Hepatocyte (in vitro differentiated cells): ENCODE results near the gene IMMP2L. TPM values are rescaled to one million over a fixed set of nuclear protein-coding genes. Genes with fewer than 3 reads are reported as not detected.

ENCODE experiments used
- DNase-seq: peaks from one replicate; pipeline ENCODE4 v3.0.0-alpha.2; 2016; ENCODE audit warnings: low spot score
- H2AFZ ChIP-seq: fragments of 200-600 bp; sonication (generic); 2 replicates; pipeline ENCODE4 v1.6.0; 2016; ENCODE audit warnings: antibody characterized with exemption, mild to moderate bottlenecking
- H3K27ac ChIP-seq: fragments of 200-600 bp; sonication (generic); 2 replicates; pipeline ENCODE4 v1.5.1; 2016; ENCODE audit warnings: mild to moderate bottlenecking
- H3K27me3 ChIP-seq: fragments of 200-600 bp; sonication (generic); 2 replicates; pipeline ENCODE4 v1.6.1; 2016
- H3K36me3 ChIP-seq: fragments of 200-600 bp; sonication (generic); replicated peaks from 2 replicates; pipeline ENCODE4 v1.5.1; 2016; ENCODE audit warnings: low read depth; ENCODE audit not compliant: insufficient read depth
- H3K4me1 ChIP-seq: fragments of 200-600 bp; sonication (generic); 2 replicates; pipeline ENCODE4 v1.5.1; 2016; ENCODE audit warnings: mild to moderate bottlenecking, moderate library complexity; ENCODE audit not compliant: insufficient read depth
- H3K4me2 ChIP-seq: fragments of 200-600 bp; sonication (generic); 2 replicates; pipeline ENCODE4 v1.6.0; 2016
- H3K4me3 ChIP-seq: fragments of 200-600 bp; sonication (generic); 2 replicates; pipeline ENCODE4 v1.5.1; 2016; ENCODE audit warnings: mild to moderate bottlenecking
- H3K79me2 ChIP-seq: fragments of 200-600 bp; sonication (generic); 2 replicates; pipeline ENCODE4 v1.6.0; 2017; ENCODE audit warnings: mild to moderate bottlenecking
- H3K9me2 ChIP-seq: fragments of 200-600 bp; sonication (generic); replicated peaks from 2 replicates; pipeline ENCODE4 v1.6.0; 2017; ENCODE audit warnings: mild to moderate bottlenecking; ENCODE audit not compliant: insufficient read depth
- H3K9me3 ChIP-seq: fragments of 200-600 bp; sonication (generic); 2 replicates; pipeline ENCODE4 v1.5.1; 2016; ENCODE audit warnings: low read depth, mild to moderate bottlenecking
- H4K20me1 ChIP-seq: fragments of 200-600 bp; sonication (generic); 2 replicates; pipeline ENCODE4 v1.6.0; 2016; ENCODE audit warnings: mild to moderate bottlenecking; ENCODE audit not compliant: insufficient read depth, poor library complexity, severe bottlenecking
- EZH2 ChIP-seq: fragments of 200-600 bp; sonication (generic); IDR thresholded peaks from 2 replicates; pipeline ENCODE4 v1.6.1; 2016; ENCODE audit warnings: antibody characterized with exemption, mild to moderate bottlenecking, borderline replicate concordance
- EZH2phosphoT487 ChIP-seq: fragments of 200-600 bp; sonication (generic); IDR thresholded peaks from one replicate; pipeline ENCODE4 v1.6.1; 2018; ENCODE audit warnings: antibody characterized with exemption, mild to moderate bottlenecking, low read depth, moderate library complexity; ENCODE audit not compliant: unreplicated experiment, severe bottlenecking
- WGBS: methylation state at CpG from one replicate; pipeline ENCODE4 v1.1.6; 2016; ENCODE audit warnings: low lambda C conversion rate; ENCODE audit errors: missing lambda C conversion rate; 5-methylcytosine and 5-hydroxymethylcytosine counted together
- polyA plus RNA-seq: library from polyadenylated mRNA; unstranded; fragments of >200 nt; fragmentation: Nextera tagmentation; extraction: Ambion mirVana; gene quantifications from 2 replicates; pipeline ENCODE4 v1.2.1, GENCODE V29; 2016
- total RNA-seq: library from RNA; depleted of rRNA; stranded (reverse); fragments of >200 nt; gene quantifications from 2 replicates; pipeline ENCODE4 v1.2.3, GENCODE V29; 2014
- TF ChIP-seq, protein P1 (sequence below): fragments of 200-600 bp; sonication (generic); IDR thresholded peaks from 2 replicates; pipeline ENCODE4 v1.5.1; 2016; ENCODE audit warnings: antibody characterized with exemption, mild to moderate bottlenecking; ENCODE audit not compliant: poor library complexity

IMMP2L gene
- total and polyA plus RNA-seq, 2 experiments from 2014 or later: 13.3 to 17.6 TPM

- Histone ChIP-seq H3K4me2 (no peak overlapping the region), H3K9me3 (no peaks in the 10 kb centered on the region), H3K4me3 (no peak overlapping the region)
These were observed 402.9 kb downstream of the IMMP2L start for GRCh38 chr7:111159426-111159825.

DNA sequence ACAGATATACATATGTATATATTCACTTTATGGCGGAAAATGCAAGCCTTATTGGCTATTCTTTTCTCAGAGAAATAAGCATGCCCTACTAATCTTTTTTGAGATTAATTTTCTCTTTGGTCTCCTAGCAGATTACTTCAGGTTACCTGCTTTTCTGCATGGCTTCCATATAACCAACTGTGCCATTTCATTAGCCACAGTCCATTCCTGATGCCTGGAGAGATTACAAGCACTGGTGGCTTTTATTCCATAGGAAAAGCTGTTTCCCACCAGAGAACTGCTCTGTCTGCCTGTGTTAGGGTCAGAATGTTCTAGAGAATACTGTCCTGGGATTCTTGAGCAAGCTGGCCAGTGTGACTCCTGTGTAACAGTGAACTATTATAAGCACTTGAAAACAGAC lies 411.6 kb downstream of the IMMP2L start:
- H3K4me3 ChIP-seq: no peak overlapping the region
- DNase-seq: no peak
- H3K9me2 ChIP-seq: no peaks in the 10 kb centered on the region
- H3K27ac ChIP-seq: no peak overlapping the region
- H3K36me3 ChIP-seq: no peaks in the 10 kb centered on the region
- H4K20me1 ChIP-seq: no peaks in the 10 kb centered on the region
- TF ChIP-seq EZH2phosphoT487: no peak
- TF ChIP-seq EZH2: no peak
- TF ChIP-seq, protein P1, sequence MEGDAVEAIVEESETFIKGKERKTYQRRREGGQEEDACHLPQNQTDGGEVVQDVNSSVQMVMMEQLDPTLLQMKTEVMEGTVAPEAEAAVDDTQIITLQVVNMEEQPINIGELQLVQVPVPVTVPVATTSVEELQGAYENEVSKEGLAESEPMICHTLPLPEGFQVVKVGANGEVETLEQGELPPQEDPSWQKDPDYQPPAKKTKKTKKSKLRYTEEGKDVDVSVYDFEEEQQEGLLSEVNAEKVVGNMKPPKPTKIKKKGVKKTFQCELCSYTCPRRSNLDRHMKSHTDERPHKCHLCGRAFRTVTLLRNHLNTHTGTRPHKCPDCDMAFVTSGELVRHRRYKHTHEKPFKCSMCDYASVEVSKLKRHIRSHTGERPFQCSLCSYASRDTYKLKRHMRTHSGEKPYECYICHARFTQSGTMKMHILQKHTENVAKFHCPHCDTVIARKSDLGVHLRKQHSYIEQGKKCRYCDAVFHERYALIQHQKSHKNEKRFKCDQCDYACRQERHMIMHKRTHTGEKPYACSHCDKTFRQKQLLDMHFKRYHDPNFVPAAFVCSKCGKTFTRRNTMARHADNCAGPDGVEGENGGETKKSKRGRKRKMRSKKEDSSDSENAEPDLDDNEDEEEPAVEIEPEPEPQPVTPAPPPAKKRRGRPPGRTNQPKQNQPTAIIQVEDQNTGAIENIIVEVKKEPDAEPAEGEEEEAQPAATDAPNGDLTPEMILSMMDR: no peak
- WGBS: 100% methylated on average over 1 of the region's 1 CpG
- H2AFZ ChIP-seq: no peak overlapping the region
- H3K9me3 ChIP-seq: no peaks in the 10 kb centered on the region
- H3K27me3 ChIP-seq: no peaks in the 10 kb centered on the region
- H3K4me2 ChIP-seq: no peak overlapping the region
- H3K79me2 ChIP-seq: no peaks in the 10 kb centered on the region
- H3K4me1 ChIP-seq: no peaks in the 10 kb centered on the region

More at GRCh38 chr7:111159426-111159825, 402.9 kb downstream of the IMMP2L start:
- TF ChIP-seq EZH2phosphoT487 (no peak), EZH2 (no peak)
- TF ChIP-seq, protein P1: no peak
- no peaks in the 10 kb centered on the region for H3K4me1 ChIP-seq
- no peaks in the 10 kb centered on the region for H3K27me3 ChIP-seq
- no peak overlapping the region for H2AFZ ChIP-seq
- no peaks in the 10 kb centered on the region for H3K9me2 ChIP-seq
- no peaks in the 10 kb centered on the region for H4K20me1 ChIP-seq
- no peak overlapping the region for H3K27ac ChIP-seq
- H3K79me2 ChIP-seq: no peaks in the 10 kb centered on the region
- H3K36me3 ChIP-seq: no peaks in the 10 kb centered on the region
- DNase-seq: no peak

DNA sequence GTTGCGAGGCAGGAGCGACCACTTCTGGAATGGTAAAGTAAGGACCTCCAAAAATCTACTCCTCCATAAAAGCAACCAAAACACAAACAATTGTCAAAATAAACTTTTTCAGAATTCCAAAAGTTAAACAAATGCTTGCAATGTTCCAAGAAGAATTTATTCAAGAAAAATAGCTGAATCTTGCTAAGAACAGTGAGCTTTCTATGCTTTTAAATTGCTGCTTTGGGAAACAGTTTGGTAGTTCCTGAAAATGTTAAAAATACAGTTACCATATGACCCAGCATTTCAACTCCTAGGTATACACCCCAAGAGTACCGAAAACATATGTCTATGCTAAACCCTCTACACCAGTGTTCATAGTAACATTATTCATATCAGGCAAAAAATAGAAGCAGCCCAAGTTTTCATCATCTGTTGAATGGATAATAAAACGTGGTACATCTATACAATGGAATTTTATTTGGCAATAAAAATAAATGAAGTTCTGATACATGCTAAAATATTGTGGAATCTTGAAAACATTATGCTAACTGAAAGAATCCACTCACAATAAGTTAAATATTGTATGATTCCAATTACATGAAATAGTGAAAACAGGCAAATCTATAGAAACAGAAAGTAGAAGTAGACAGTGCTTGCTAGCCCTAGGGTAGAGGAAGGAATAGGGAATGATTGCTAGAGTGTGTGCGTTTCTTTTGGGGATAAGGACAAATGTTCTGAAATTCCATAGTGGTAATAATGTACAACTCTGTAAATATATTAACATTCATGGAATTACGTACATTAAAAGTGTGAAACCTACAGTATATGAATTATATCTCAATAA lies 414.4 kb downstream of the IMMP2L start:
- no peak for DNase-seq
- 82% methylated on average over 6 of the region's 6 CpGs for WGBS
- Histone ChIP-seq H3K9me3 (no peaks in the 10 kb centered on the region), H3K27me3 (no peaks in the 10 kb centered on the region), H3K4me2 (no peak overlapping the region), H3K79me2 (no peaks in the 10 kb centered on the region), H3K4me3 (no peak overlapping the region), H3K9me2 (no peaks in the 10 kb centered on the region), H3K27ac (no peak overlapping the region), H3K36me3 (no peaks in the 10 kb centered on the region), H2AFZ (no peak overlapping the region), H3K4me1 (no peaks in the 10 kb centered on the region), H4K20me1 (no peaks in the 10 kb centered on the region)
- no peak for TF ChIP-seq EZH2phosphoT487

GRCh38 chr7:111146136-111146535 lies 416.2 kb downstream of the IMMP2L start:
- no peak overlapping the region for H3K27ac ChIP-seq
- H3K9me3 ChIP-seq: no peaks in the 10 kb centered on the region
- H2AFZ ChIP-seq: no peak overlapping the region
- H3K79me2 ChIP-seq: no peaks in the 10 kb centered on the region
- H3K4me3 ChIP-seq: no peak overlapping the region
- no peak for TF ChIP-seq EZH2
- TF ChIP-seq, protein P1: no peak
- TF ChIP-seq EZH2phosphoT487: no peak
- no peak for DNase-seq
- no peak overlapping the region for H3K4me2 ChIP-seq
- H3K36me3 ChIP-seq: no peaks in the 10 kb centered on the region
- H4K20me1 ChIP-seq: no peaks in the 10 kb centered on the region
- H3K9me2 ChIP-seq: no peaks in the 10 kb centered on the region
- H3K4me1 ChIP-seq: no peaks in the 10 kb centered on the region
- H3K27me3 ChIP-seq: no peaks in the 10 kb centered on the region
